ENCODE results near the gene ABR.

The ABR gene

GRCh38 chr17:1227917-1228780, 48.4 kb upstream of the ABR start:
- Histone ChIP-seq H3K4me3 (replicated peaks; ENCODE audit: insufficient read depth, low read length) (peak overlapping the region; percentile 60), H3K27me3 (ENCODE audit: insufficient read depth, poor library complexity, severe bottlenecking) (no peaks in the 10 kb centered on the region), H3K27ac (replicated peaks) (peak overlapping the region; percentile 70)
- peak; percentile 7; the same call in 1 of the 2 replicates for TF ChIP-seq SPI1 (IDR thresholded peaks at IDR 0.05; ENCODE audit: borderline replicate concordance, low read depth)
- TF ChIP-seq, protein P1, sequence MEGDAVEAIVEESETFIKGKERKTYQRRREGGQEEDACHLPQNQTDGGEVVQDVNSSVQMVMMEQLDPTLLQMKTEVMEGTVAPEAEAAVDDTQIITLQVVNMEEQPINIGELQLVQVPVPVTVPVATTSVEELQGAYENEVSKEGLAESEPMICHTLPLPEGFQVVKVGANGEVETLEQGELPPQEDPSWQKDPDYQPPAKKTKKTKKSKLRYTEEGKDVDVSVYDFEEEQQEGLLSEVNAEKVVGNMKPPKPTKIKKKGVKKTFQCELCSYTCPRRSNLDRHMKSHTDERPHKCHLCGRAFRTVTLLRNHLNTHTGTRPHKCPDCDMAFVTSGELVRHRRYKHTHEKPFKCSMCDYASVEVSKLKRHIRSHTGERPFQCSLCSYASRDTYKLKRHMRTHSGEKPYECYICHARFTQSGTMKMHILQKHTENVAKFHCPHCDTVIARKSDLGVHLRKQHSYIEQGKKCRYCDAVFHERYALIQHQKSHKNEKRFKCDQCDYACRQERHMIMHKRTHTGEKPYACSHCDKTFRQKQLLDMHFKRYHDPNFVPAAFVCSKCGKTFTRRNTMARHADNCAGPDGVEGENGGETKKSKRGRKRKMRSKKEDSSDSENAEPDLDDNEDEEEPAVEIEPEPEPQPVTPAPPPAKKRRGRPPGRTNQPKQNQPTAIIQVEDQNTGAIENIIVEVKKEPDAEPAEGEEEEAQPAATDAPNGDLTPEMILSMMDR (IDR thresholded peaks at IDR 0.05; ENCODE audit: insufficient read depth, low read length) = no peak
- DNase-seq (ENCODE audit: low read depth in 1 of 2, low spot score in 1 of 2) = peak in 1 of 2 experiments; percentile 21

DNA sequence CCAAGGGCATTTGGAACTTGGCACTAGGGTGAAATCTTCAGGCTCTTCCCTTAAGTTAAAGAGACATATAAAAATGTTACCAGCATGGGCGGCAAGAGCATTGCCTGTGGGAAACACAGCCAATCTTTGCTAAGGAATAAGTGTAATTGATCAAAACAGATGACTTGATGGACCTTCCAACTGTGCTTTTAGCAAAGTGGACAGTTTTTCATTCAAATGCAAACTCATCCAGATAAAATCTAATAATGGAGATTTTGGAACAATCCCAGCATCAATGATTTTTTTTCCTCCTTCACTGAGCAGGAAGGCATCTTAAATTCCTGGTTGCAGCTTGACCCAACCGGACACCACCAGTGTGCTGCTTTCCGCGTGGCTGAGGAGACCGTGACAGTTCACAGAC, 47.6 kb upstream of the ABR start:
- H3K27me3 ChIP-seq (ENCODE audit: insufficient read depth, poor library complexity, severe bottlenecking) = no peaks in the 10 kb centered on the region
- no peak for DNase-seq (ENCODE audit: low read depth in 1 of 2, low spot score in 1 of 2)
- peak overlapping the region; percentile 70; the same call in 1 of the 2 replicates for H3K27ac ChIP-seq (replicated peaks)
- TF ChIP-seq, protein P2, sequence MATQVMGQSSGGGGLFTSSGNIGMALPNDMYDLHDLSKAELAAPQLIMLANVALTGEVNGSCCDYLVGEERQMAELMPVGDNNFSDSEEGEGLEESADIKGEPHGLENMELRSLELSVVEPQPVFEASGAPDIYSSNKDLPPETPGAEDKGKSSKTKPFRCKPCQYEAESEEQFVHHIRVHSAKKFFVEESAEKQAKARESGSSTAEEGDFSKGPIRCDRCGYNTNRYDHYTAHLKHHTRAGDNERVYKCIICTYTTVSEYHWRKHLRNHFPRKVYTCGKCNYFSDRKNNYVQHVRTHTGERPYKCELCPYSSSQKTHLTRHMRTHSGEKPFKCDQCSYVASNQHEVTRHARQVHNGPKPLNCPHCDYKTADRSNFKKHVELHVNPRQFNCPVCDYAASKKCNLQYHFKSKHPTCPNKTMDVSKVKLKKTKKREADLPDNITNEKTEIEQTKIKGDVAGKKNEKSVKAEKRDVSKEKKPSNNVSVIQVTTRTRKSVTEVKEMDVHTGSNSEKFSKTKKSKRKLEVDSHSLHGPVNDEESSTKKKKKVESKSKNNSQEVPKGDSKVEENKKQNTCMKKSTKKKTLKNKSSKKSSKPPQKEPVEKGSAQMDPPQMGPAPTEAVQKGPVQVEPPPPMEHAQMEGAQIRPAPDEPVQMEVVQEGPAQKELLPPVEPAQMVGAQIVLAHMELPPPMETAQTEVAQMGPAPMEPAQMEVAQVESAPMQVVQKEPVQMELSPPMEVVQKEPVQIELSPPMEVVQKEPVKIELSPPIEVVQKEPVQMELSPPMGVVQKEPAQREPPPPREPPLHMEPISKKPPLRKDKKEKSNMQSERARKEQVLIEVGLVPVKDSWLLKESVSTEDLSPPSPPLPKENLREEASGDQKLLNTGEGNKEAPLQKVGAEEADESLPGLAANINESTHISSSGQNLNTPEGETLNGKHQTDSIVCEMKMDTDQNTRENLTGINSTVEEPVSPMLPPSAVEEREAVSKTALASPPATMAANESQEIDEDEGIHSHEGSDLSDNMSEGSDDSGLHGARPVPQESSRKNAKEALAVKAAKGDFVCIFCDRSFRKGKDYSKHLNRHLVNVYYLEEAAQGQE (IDR thresholded peaks at IDR 0.05; ENCODE audit: insufficient replicate concordance, low read depth) = no peak
- TF ChIP-seq, protein P1 (IDR thresholded peaks at IDR 0.05; ENCODE audit: insufficient read depth, low read length) = no peak
- no peak for TF ChIP-seq GABPA (IDR thresholded peaks at IDR 0.05; ENCODE audit: low read depth)
- no peak for TF ChIP-seq POLR2AphosphoS5 (IDR thresholded peaks at IDR 0.05; ENCODE audit: low read depth)
- no peak for TF ChIP-seq SPI1 (IDR thresholded peaks at IDR 0.05; ENCODE audit: borderline replicate concordance, low read depth)
- peak overlapping the region; percentile 60 for H3K4me3 ChIP-seq (replicated peaks; ENCODE audit: insufficient read depth, low read length)

GRCh38 chr17:1226308-1226707, 46.5 kb upstream of the ABR start:
- Histone ChIP-seq H3K4me3 (replicated peaks; ENCODE audit: insufficient read depth, low read length) (no peak overlapping the region), H3K27me3 (ENCODE audit: insufficient read depth, poor library complexity, severe bottlenecking) (no peaks in the 10 kb centered on the region), H3K27ac (replicated peaks) (no peak overlapping the region)
- DNase-seq (ENCODE audit: low read depth in 1 of 2, low spot score in 1 of 2) = no peak
- TF ChIP-seq, protein P2 (IDR thresholded peaks at IDR 0.05; ENCODE audit: insufficient replicate concordance, low read depth) = no peak
- TF ChIP-seq POLR2AphosphoS5 (IDR thresholded peaks at IDR 0.05; ENCODE audit: low read depth) (no peak), GABPA (IDR thresholded peaks at IDR 0.05; ENCODE audit: low read depth) (no peak), SPI1 (IDR thresholded peaks at IDR 0.05; ENCODE audit: borderline replicate concordance, low read depth) (no peak)
- TF ChIP-seq, protein P1 (IDR thresholded peaks at IDR 0.05; ENCODE audit: insufficient read depth, low read length) = no peak

Measured in HL-60 (cell line).